Measurements from ENCODE around the gene ZKSCAN3. TPM values are rescaled to one million over a fixed set of nuclear protein-coding genes. Genes with fewer than 3 reads are reported as not detected.

Gene ZKSCAN3
- total RNA-seq, 1 donor from 2014 or later: 4.9 TPM

DNA sequence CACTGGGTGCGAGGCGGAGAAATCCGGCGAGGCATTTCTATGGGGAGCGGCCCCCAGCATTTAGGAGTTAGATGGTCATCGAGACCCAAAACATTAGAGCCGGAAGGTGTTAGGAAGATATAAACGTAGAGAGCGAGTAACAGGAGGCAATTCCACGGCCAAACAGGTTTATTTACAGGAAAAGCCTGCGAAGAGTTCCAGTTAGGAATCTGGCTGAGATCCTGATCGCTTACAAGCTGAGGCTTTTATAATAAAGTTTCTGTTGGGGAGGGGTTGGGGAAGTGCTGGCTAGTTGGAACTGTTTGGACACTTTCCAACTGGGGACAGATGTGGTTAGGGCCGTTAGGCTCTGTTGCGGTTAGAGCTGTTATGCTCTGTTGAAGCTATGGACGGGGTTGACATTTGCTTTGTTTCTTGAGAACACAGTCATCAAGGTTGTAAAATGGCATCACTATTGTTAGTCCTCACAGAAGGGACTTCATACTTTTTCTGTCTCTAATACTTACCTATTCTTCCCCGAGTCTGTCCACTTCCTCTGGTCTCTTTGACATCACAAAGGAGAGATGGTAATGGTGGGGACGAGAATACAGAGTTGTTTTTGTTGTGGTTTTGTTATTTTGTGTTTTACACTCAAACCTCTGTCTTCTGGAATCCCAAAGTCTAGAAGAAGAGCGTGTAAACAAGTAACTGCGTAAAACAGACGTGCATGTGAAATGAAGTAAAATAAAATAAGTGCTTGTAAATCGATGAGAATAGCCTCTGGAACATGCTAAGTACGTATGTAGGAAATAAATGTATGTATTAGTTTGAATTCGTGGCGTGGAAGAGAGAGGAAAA is 13.2 kb upstream of the ZKSCAN3 start:
- no peak for TF ChIP-seq CTCF (IDR thresholded peaks at IDR 0.05)
- no peak overlapping the region for H3K27ac Mint-ChIP-seq (ENCODE audit: unreplicated experiment)
- no peak for DNase-seq (ENCODE audit: low spot score)
- peaks cover 4% of the 10 kb centered on the region for H3K9me3 Mint-ChIP-seq (ENCODE audit: low read depth)
- no peaks in the 10 kb centered on the region for H3K36me3 Mint-ChIP-seq (ENCODE audit: low read depth)
- no peak overlapping the region for H3K4me3 Mint-ChIP-seq (ENCODE audit: unreplicated experiment)
- H3K4me1 Mint-ChIP-seq (ENCODE audit: low read depth): peaks cover 3% of the 10 kb centered on the region
- no peaks in the 10 kb centered on the region for H3K27me3 Mint-ChIP-seq (ENCODE audit: low read depth)

GRCh38 chr6:28337121-28337520 is 12.6 kb upstream of the ZKSCAN3 start:
- Mint-ChIP-seq H3K27ac (ENCODE audit: unreplicated experiment) (no peak overlapping the region), H3K27me3 (ENCODE audit: low read depth) (no peaks in the 10 kb centered on the region), H3K9me3 (ENCODE audit: low read depth) (peaks cover 4% of the 10 kb centered on the region), H3K36me3 (ENCODE audit: low read depth) (no peaks in the 10 kb centered on the region), H3K4me3 (ENCODE audit: unreplicated experiment) (no peak overlapping the region), H3K4me1 (ENCODE audit: low read depth) (peaks cover 3% of the 10 kb centered on the region)
- TF ChIP-seq CTCF (IDR thresholded peaks at IDR 0.05): no peak
- no peak for DNase-seq (ENCODE audit: low spot score)

GRCh38 chr6:28340310-28341095 is 9.2 kb upstream of the ZKSCAN3 start:
- H3K27me3 Mint-ChIP-seq (ENCODE audit: low read depth): peaks cover 10% of the 10 kb centered on the region
- H3K36me3 Mint-ChIP-seq (ENCODE audit: low read depth): no peaks in the 10 kb centered on the region
- no peak overlapping the region for H3K4me3 Mint-ChIP-seq (ENCODE audit: unreplicated experiment)
- no peaks in the 10 kb centered on the region for H3K4me1 Mint-ChIP-seq (ENCODE audit: low read depth)
- no peak overlapping the region for H3K27ac Mint-ChIP-seq (ENCODE audit: unreplicated experiment)
- TF ChIP-seq CTCF (IDR thresholded peaks at IDR 0.05): no peak
- peaks cover 4% of the 10 kb centered on the region for H3K9me3 Mint-ChIP-seq (ENCODE audit: low read depth)
- DNase-seq (ENCODE audit: low spot score): no peak

DNA sequence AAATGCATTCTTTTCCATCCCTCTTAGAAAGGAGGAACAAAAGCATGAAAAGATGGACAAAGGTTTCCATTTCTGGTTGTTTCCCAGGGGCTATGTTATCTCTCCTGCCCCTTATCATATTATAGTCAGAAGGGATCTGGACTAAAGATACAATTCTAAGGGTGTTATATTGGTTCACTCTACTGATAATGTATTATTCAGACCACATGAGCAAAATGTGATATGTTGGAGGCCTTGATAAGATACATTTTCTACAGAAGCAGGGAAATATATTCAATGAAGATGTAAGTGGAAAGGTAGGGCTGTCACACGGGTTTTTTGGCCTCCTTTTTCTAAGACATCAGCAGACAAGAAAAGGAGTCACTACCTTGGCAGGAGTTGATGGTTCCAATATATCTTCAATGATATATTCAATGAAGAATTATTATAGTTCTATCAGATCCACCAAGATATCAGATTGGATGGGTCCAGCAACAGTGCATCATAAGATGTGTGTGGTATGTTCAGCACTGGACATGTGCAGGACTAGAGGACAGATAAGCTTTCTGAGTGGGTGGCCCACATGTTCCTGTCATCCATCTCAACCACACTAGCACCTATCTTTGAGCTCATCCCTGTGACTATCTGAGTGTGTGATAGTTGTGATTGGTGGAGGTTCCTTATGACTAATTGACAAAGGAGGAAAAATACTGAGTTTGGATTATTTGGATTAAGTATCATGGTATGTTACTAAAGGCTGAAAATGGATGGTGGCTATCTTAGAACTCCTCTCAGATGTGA is 5.7 kb upstream of the ZKSCAN3 start:
- peaks cover 26% of the 10 kb centered on the region for H3K27me3 Mint-ChIP-seq (ENCODE audit: low read depth)
- DNase-seq (ENCODE audit: low spot score): no peak

More for the DNA sequence above, 5.7 kb upstream of the ZKSCAN3 start:
- no peak for TF ChIP-seq CTCF (IDR thresholded peaks at IDR 0.05)
- Mint-ChIP-seq H3K27ac (ENCODE audit: unreplicated experiment) (no peak overlapping the region), H3K4me1 (ENCODE audit: low read depth) (no peaks in the 10 kb centered on the region), H3K9me3 (ENCODE audit: low read depth) (peaks cover 4% of the 10 kb centered on the region), H3K4me3 (ENCODE audit: unreplicated experiment) (no peak overlapping the region), H3K36me3 (ENCODE audit: low read depth) (no peaks in the 10 kb centered on the region)
